Smooth muscle cell of the pulmonary artery (primary cell): Measurements from ENCODE around the gene HOXC4. TPM values are rescaled to one million over a fixed set of nuclear protein-coding genes. Genes with fewer than 3 reads are reported as not detected.

Experiments used
- total RNA-seq: library from RNA; depleted of rRNA; stranded (reverse); fragments of >200 nt; gene quantifications from 2 replicates; pipeline ENCODE4 v1.2.3, GENCODE V29; 2014

HOXC4 gene
- 0.79 and 1.2 TPM in 2 replicates for total RNA-seq

DNA sequence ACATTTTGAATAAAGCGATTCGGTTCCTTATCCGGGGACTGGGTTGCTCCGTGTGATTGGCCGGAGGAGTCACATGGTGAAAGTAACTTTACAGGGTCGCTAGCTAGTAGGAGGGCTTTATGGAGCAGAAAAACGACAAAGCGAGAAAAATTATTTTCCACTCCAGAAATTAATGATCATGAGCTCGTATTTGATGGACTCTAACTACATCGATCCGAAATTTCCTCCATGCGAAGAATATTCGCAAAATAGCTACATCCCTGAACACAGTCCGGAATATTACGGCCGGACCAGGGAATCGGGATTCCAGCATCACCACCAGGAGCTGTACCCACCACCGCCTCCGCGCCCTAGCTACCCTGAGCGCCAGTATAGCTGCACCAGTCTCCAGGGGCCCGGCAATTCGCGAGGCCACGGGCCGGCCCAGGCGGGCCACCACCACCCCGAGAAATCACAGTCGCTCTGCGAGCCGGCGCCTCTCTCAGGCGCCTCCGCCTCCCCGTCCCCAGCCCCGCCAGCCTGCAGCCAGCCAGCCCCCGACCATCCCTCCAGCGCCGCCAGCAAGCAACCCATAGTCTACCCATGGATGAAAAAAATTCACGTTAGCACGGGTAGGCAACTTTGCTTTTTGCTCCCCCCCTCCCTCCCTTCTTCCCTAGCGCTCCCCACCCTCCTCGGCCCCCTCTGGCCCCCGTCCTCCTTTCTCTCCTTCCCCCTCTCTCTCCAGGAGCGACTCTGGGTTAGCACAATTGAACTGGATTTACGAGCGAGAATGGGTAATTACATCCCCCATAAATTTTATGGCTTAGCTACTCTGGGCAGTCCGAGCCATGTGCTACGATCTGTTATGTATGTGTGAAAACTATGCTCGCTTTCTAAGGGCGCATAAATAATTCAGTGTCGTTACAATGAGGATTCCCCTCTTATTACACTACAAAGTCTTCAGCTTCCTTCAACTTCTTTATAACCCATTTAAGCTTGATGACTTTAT lies at the start of gene HOXC4:
Gene HOXC4 (plus strand): TSS at position 85 of the 991 bp plus-strand sequence. CDS start 88 bp downstream, at position 173.

DNA sequence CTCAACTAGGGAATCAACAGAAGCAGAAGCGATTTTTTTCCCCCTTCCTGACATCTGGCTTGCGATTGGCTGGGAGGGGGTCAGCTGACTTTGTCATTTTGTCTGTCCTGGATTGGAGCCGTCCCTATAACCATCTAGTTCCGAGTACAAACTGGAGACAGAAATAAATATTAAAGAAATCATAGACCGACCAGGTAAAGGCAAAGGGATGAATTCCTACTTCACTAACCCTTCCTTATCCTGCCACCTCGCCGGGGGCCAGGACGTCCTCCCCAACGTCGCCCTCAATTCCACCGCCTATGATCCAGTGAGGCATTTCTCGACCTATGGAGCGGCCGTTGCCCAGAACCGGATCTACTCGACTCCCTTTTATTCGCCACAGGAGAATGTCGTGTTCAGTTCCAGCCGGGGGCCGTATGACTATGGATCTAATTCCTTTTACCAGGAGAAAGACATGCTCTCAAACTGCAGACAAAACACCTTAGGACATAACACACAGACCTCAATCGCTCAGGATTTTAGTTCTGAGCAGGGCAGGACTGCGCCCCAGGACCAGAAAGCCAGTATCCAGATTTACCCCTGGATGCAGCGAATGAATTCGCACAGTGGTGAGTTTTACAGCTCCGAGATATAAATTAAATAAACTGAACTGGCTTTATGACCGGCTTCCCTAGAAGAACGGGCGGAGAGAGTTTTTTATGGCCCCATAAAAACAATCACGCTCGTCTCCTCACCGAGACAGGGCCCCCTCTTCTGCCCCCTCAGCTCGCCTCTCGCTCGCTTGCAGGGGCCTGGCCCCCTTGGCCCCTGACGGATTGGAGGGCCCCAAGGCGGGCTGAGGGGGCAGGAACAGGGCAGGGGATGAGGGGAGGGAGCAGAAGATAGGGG lies 25.1 kb upstream of the HOXC4 start, which contains the start of gene HOXC6:
Gene HOXC6 (plus strand): TSS at position 127 of the 888 bp plus-strand sequence. CDS start 82 bp downstream, at position 209.

DNA sequence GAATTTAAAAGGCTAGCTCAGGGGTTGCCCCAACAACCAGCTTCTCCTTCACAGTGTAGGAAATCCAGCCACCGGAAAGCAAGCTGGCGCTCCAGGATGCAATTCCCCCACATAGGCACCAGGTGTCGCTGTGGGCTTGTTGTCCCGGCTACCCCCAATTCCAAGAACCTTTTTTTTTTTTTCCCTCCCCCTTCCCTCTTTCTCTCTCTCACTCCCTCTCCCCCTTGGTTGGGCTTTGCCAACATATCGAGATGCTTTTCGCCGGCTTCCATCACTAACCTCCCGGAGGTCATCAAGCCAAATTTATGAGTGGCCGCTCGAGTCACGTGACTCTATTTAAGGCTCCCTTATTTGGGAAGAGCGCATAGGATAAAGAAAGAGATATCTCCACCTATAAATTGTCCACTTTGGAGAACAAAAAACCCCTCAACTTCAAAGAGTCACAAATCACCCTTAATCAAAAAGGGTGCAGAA lies 21.0 kb upstream of the HOXC4 start, which contains the start of gene HOXC5:
Gene HOXC5 (plus strand): TSS at position 424 of the 474 bp plus-strand sequence. CDS start 73 bp downstream, outside the sequence.

Other genes with a start within 250 kb of the HOXC4 start
- gene HOXC13, start 115.0 kb upstream of the HOXC4 start, total RNA-seq: not detected in 2 replicates
- not detected in 2 replicates for gene HOXC12, start 98.9 kb upstream of the HOXC4 start, total RNA-seq
- not detected in 2 replicates for gene HOXC11, start 80.7 kb upstream of the HOXC4 start, total RNA-seq
- not detected in 2 replicates for gene HOTAIR, start 78.9 kb upstream of the HOXC4 start, total RNA-seq
- gene HOXC10, start 68.7 kb upstream of the HOXC4 start, total RNA-seq: not detected in 2 replicates
- gene HOXC9, start 53.7 kb upstream of the HOXC4 start, total RNA-seq: 0.40 and 1.8 TPM in 2 replicates
- 0.50 and 0.85 TPM in 2 replicates for gene HOXC8, start 44.9 kb upstream of the HOXC4 start, total RNA-seq
- gene HOXC6, start 25.4 kb upstream of the HOXC4 start, total RNA-seq: 0.56 and 2.3 TPM in 2 replicates
- 0.33 and 0.39 TPM in 2 replicates for gene HOXC5, start 20.8 kb upstream of the HOXC4 start, total RNA-seq
- gene SMUG1, start 135.2 kb downstream of the HOXC4 start, total RNA-seq: 22.5 and 30.4 TPM in 2 replicates
- gene CBX5, start 226.3 kb downstream of the HOXC4 start, total RNA-seq: 39.0 and 47.0 TPM in 2 replicates
- gene HNRNPA1, start 226.9 kb downstream of the HOXC4 start, total RNA-seq: 136 and 210 TPM in 2 replicates
- gene NFE2, start 247.2 kb downstream of the HOXC4 start, total RNA-seq: 0.07 and 0.10 TPM in 2 replicates